GM13976 (cell line): Measurements from ENCODE around the gene THSD4.

ENCODE experiments used
- DNase-seq: peaks from one replicate; pipeline ENCODE4 v3.0.0; 2012; ENCODE audit warnings: low spot score
- CTCF ChIP-seq: IDR thresholded peaks from 2 replicates; pipeline ENCODE4 v1.5.1; 2012; ENCODE audit warnings: borderline replicate concordance, mild to moderate bottlenecking; ENCODE audit not compliant: insufficient read depth; ENCODE audit errors: extremely low read depth, missing control alignments, control extremely low read depth
- in situ Hi-C: fragments of 300-500 bp; cut with MboI; formaldehyde crosslinking; loops from one replicate; pipeline ENCODE4 v1.12.0; 2022; ENCODE audit warnings: low sequenced_read_pairs, mixed read lengths, inconsistent platforms; ENCODE audit not compliant: unreplicated experiment

The THSD4 gene

GRCh38 chr15:71374607-71375352 lies 259.5 kb downstream of the THSD4 start:
- in situ Hi-C loops, result no loop called here
- no peak for DNase-seq
- no peak for TF ChIP-seq CTCF

- in situ Hi-C loops, result no loop called here
- DNase-seq, result no peak
- no peak for TF ChIP-seq CTCF
Observed at GRCh38 chr15:71375934-71376333, 260.7 kb downstream of the THSD4 start.

GRCh38 chr15:71379893-71380292 lies 264.6 kb downstream of the THSD4 start:
- in situ Hi-C loops, result no loop called here
- no peak for TF ChIP-seq CTCF
- no peak for DNase-seq

- in situ Hi-C loops, result no loop called here
- no peak for TF ChIP-seq CTCF
- no peak for DNase-seq
Observed at GRCh38 chr15:71380345-71380744, 265.1 kb downstream of the THSD4 start.

- no peak for DNase-seq
- TF ChIP-seq CTCF, result no peak
- in situ Hi-C loops, result no loop called here
Observed at GRCh38 chr15:71384501-71384900, 269.2 kb downstream of the THSD4 start.

GRCh38 chr15:71385026-71385425 lies 269.8 kb downstream of the THSD4 start:
- in situ Hi-C loops, result no loop called here
- DNase-seq, result no peak
- TF ChIP-seq CTCF, result no peak

- no peak for TF ChIP-seq CTCF
- in situ Hi-C loops, result no loop called here
- no peak for DNase-seq
Observed at GRCh38 chr15:71385457-71385856, 270.2 kb downstream of the THSD4 start.
